PC-3 (cell line): ENCODE measurements around the gene FMC1.

Source experiments
- CTCF ChIP-seq: fragments of 300-600 bp; sonication (generic); conservative IDR thresholded peaks from 2 replicates; pipeline ENCODE4 v1.5.1; 2017; ENCODE audit warnings: antibody characterized with exemption, low read depth, mild to moderate bottlenecking, low read length
- EZH2 ChIP-seq: fragments of 300-600 bp; sonication (generic); IDR thresholded peaks from one replicate; pipeline ENCODE4 v1.6.1; 2017; ENCODE audit warnings: antibody characterized with exemption, mild to moderate bottlenecking, low read length; ENCODE audit not compliant: unreplicated experiment
- EZH2phosphoT487 ChIP-seq: fragments of 300-600 bp; sonication (generic); IDR thresholded peaks from 2 replicates; pipeline ENCODE4 v1.6.1; 2018; ENCODE audit warnings: mild to moderate bottlenecking, antibody characterized with exemption, low read length, borderline replicate concordance

GRCh38 chr7:139367438-139368155 is 26.5 kb downstream of the FMC1 start:
- no peak for TF ChIP-seq CTCF
- TF ChIP-seq EZH2phosphoT487 = no peak
- no peak for TF ChIP-seq EZH2
